Rectal smooth muscle tissue (tissue), 1 donor: ENCODE data around the gene PRR14.

Experiments used
- H3K27ac ChIP-seq: one replicate; pipeline ENCODE4 v1.7.0; 2013; ENCODE audit warnings: low read depth, low read length, inconsistent platforms
- H3K27me3 ChIP-seq: one replicate; pipeline ENCODE4 v1.7.0; 2013; ENCODE audit warnings: low read length; ENCODE audit not compliant: control insufficient read depth, insufficient read depth
- H3K36me3 ChIP-seq: one replicate; pipeline ENCODE4 v1.7.0; 2013; ENCODE audit warnings: low read length; ENCODE audit not compliant: control insufficient read depth, insufficient read depth
- H3K4me1 ChIP-seq: one replicate; pipeline ENCODE4 v1.7.0; 2013; ENCODE audit warnings: low read length; ENCODE audit not compliant: control insufficient read depth, insufficient read depth
- H3K4me3 ChIP-seq: one replicate; pipeline ENCODE4 v1.7.0; 2013; ENCODE audit warnings: low read length
- H3K9ac ChIP-seq: one replicate; pipeline ENCODE4 v1.7.0; 2013; ENCODE audit warnings: low read length

The PRR14 gene

DNA sequence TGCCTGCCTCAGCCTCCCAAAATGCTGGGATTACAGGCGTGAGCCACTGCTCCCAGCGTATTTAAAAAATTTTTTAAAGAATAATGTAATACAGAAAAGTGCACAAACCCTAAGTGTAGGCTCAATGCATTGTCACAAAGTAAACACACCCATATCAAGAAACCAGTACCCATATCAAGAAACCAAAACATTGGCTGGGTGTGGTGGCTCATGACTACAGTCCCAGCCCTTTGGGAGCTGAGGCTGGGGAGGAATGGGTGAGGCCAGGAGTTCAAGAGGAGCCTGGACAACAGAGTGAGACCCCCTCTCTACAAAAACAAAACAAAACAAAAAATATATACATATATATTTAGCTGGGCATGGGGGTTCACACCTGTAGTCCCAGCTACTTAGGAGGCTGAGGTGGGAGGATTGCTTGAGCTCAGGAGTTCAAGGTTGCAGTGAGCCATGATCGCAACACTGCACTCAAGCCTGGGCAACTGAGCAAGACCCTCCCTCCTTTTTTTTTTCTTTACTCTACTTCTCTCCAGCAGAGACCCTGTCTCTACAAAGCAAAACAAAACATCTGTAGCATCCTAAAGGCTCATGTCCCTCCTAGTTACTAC is 9.3 kb upstream of the PRR14 start:
- Histone ChIP-seq H3K36me3 (no peaks in the 10 kb centered on the region), H3K4me1 (no peaks in the 10 kb centered on the region), H3K27ac (no peak overlapping the region), H3K4me3 (no peak overlapping the region), H3K9ac (no peak overlapping the region), H3K27me3 (no peaks in the 10 kb centered on the region)

DNA sequence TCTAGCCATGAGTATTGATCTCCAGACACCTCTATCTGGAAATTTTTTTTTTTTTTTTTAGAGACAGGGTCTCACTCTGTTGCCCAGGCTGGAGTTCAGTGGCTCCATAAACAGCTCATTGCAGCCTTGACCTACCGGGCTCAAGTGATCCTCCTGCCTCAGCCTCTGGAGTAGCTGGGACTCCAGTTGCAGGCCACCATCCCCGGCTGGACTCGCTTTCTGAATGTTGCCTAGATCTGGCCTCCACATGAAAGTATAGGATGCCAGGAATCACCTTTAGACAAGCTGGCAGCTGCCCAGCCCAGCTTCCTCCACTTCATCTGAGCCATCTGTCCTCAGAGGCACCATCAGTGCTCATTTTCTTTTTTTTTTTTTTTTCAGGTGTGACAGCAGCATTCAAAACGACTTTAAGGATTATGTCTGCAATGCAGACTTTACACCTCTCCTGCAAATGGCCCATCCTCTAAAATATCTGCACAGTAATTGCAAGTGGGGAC is 6.4 kb upstream of the PRR14 start:
- Histone ChIP-seq H3K4me1 (no peaks in the 10 kb centered on the region), H3K27ac (no peak overlapping the region), H3K9ac (no peak overlapping the region), H3K27me3 (no peaks in the 10 kb centered on the region), H3K36me3 (no peaks in the 10 kb centered on the region), H3K4me3 (no peak overlapping the region)

DNA sequence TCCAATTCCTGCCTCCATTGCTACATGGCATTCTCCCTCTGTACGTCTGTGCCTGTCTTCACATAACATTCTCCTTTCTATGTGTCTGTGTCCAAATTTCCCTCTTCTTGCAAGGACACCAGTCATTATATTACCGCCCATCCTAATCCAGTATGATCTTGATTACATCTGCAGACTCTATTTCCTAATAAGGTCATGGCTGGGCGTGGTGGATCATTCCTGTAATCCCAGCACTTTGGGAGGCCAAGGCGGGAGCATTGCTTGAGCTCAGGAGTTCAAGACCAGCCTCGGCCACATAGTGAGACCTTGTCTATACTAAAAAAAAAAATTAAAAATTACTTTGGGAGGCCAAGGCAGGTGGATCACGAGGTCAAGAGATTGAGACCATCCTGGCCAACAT is 5.0 kb upstream of the PRR14 start:
- Histone ChIP-seq H3K9ac (no peak overlapping the region), H3K27ac (no peak overlapping the region), H3K27me3 (no peaks in the 10 kb centered on the region), H3K36me3 (no peaks in the 10 kb centered on the region), H3K4me1 (no peaks in the 10 kb centered on the region), H3K4me3 (no peak overlapping the region)

DNA sequence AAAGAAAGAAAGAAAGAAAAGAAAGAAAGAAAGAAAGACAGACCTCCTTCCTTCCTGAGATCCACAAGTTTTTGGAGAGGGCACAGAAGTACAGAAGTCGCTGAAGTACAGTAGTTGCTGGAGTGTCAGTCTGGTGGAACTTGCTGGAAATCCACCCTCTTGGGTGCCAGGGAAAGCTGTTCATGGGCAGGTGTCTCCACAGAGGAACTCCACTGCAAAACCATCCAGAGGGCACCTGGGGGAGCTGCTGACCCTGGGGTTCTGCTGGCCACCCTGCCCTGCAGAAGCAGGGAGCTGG is 3.5 kb upstream of the PRR14 start:
- no peak overlapping the region for H3K9ac ChIP-seq

DNA sequence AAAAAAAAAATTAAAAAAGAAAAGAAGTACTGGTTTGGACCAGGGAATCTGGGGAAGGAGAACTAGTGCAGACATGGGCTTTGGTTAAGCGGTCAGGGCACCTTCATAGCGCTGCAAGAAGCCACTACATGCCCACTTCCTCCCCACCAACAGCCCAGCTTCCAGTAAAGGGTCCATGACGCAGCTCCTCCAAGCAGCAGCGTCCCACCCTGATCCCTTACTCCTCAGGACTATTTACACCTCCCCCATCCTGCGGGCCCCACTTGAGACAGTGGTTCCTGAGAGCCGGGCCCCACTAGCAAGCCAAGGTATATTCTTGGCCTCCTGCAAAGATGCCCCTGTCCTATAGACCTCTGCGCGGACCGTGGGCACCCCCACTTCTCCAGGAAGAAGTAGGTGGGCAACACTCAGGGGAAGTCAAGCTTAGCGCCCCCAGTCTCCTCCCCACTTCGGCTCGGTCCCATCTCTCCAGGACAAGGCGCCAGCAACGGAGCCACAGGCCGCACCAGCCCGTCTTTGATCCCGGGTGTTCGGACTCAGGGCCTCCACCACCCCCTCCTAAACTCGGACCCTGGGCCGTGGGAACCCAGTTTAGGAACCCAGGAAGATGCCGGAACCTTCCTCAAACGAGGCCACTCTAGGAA is 913 bp upstream of the PRR14 start:
- Histone ChIP-seq H3K27me3 (no peaks in the 10 kb centered on the region), H3K4me3 (peak overlapping the region; percentile 75), H3K36me3 (peaks cover 9% of the 10 kb centered on the region), H3K9ac (peak overlapping the region; percentile 51), H3K27ac (peak overlapping the region; percentile 98), H3K4me1 (peaks cover 10% of the 10 kb centered on the region)

More for the DNA sequence above, 3.5 kb upstream of the PRR14 start:
- peaks cover 6% of the 10 kb centered on the region for H3K4me1 ChIP-seq
- no peak overlapping the region for H3K4me3 ChIP-seq
- no peaks in the 10 kb centered on the region for H3K36me3 ChIP-seq
- H3K27ac ChIP-seq, result no peak overlapping the region
- H3K27me3 ChIP-seq, result no peaks in the 10 kb centered on the region

DNA sequence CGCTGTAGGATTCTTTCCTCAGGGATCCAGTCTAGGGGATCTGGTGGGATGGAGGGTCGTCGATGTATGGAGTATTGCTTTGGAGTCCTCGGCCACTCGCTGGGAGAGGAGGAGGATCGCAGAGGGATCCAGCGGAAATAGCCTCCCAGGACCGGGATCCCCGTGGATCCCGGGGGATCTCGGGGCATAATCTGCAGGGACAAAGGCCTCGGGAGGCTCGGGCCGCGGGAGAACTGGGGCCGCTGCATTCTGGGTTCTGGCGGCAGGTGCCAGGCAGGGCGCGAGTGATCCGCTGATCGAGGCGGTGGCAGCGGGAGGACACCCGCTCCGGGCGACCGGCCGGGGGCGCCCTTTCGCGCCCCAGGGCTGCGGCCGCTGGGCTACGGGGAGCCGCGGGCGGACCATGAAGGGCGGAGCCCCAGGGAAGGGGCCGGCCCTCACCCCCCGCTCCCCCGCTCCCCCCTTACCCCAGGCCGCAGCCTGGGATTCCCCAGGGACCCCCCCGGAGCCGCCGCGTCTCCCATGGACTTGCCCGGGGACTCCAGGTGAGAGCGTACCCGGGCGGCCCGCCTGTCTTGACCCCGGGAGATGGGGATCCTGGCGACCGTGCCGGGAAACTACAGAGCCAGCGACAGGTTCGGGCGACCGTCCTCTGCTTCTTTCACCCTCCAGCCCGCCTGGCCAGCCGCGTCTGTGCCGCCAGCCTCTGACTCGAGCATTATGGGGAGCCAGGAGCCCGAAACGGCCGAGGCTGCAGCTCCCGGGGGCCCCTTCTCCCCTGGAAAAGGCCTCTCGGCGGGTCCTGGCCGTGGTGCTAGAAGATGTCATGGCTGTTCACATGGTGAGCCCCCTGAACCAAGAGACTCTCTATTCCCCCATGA is 604 bp downstream of the PRR14 start:
- Histone ChIP-seq H3K4me1 (peaks cover 10% of the 10 kb centered on the region), H3K27me3 (no peaks in the 10 kb centered on the region), H3K9ac (peak overlapping the region; percentile 97), H3K4me3 (peak overlapping the region; percentile 99), H3K36me3 (peaks cover 24% of the 10 kb centered on the region), H3K27ac (peak overlapping the region; percentile 98)

DNA sequence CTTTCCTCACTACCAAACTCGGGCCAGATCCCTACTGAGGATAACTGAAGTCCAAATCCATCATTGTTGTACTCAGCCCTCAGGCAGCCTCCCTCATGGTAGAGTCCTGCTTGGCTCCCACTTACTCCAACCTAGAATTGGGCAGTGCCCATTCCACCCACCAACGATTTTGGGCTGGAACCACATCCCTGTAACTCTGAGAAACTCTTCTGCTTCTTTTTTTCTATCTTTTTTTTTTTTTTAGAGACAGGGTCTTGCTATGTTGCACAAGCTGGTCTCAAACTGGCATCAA is 1.2 kb downstream of the PRR14 start:
- Histone ChIP-seq H3K27ac (peak overlapping the region; percentile 98), H3K4me1 (peaks cover 10% of the 10 kb centered on the region), H3K9ac (peak overlapping the region; percentile 80), H3K36me3 (peaks cover 26% of the 10 kb centered on the region), H3K4me3 (peak overlapping the region; percentile 99), H3K27me3 (no peaks in the 10 kb centered on the region)

DNA sequence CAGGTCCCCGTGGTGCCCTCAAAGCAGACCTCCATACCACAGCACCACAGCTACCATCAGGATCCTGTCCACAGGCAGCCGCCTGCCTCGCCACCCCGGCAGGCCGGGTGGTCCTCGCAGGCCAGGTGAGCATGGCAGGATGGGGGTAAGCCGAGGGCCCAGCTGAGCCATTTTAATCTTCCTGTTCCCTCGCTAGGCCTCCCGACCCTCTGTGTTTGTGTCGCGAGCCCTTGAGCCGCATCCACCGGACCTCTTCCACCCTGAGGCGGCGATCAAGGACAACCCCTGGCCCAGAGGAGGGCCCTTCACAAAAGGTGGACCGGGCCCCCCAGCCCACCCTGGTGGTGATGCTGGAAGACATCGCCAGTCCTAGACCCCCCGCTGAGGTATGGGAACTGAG is 2.0 kb downstream of the PRR14 start:
- H3K4me3 ChIP-seq, result no peak overlapping the region
- no peaks in the 10 kb centered on the region for H3K27me3 ChIP-seq
- peaks cover 26% of the 10 kb centered on the region for H3K36me3 ChIP-seq
- peaks cover 16% of the 10 kb centered on the region for H3K4me1 ChIP-seq
- H3K9ac ChIP-seq, result no peak overlapping the region
- H3K27ac ChIP-seq, result no peak overlapping the region

DNA sequence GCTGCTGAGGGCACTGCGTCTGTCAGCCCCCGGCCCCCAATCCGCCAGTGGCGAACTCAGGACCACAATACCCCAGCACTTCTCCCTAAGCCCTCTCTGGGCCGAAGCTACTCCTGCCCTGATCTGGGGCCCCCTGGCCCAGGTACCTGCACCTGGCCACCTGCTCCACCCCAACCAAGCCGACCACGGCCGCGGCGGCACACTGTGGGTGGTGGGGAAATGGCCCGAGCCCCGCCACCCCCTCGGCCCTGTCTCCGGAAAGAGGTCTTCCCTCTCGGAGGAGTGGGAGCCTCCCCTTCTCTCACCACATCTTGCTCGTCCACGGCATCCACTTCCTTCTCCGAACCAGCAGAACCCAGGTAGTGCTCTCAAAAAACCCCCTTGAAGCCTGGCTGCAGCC is 4.1 kb downstream of the PRR14 start:
- Histone ChIP-seq H3K36me3 (peaks cover 28% of the 10 kb centered on the region), H3K9ac (no peak overlapping the region), H3K4me3 (no peak overlapping the region), H3K4me1 (peaks cover 16% of the 10 kb centered on the region), H3K27me3 (no peaks in the 10 kb centered on the region), H3K27ac (no peak overlapping the region)

DNA sequence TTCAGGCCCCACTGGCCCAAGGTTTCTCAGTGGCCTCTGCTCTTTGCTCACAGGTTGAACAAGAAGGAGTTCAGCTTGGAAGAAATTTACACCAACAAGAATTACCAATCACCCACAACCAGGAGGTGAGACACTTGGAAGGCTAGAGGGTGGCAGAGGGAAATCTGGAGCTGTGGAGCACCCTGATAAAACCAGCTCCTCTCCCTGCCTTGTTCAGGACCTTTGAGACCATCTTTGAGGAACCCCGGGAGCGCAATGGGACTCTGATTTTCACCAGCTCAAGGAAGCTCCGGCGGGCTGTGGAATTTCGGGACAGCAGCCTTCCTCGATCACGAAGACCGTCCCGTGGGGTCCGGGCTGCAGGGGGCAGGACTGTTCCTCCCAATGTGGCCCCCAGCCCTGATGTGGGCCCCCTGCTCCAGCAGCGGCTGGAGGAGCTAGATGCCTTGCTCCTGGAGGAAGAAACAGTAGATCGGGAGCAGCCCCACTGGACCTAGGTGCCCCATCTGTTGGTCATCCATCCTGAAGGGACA is 5.1 kb downstream of the PRR14 start:
- Histone ChIP-seq H3K9ac (no peak overlapping the region), H3K4me1 (peaks cover 23% of the 10 kb centered on the region), H3K36me3 (peaks cover 28% of the 10 kb centered on the region), H3K27ac (no peak overlapping the region), H3K4me3 (no peak overlapping the region), H3K27me3 (no peaks in the 10 kb centered on the region)

DNA sequence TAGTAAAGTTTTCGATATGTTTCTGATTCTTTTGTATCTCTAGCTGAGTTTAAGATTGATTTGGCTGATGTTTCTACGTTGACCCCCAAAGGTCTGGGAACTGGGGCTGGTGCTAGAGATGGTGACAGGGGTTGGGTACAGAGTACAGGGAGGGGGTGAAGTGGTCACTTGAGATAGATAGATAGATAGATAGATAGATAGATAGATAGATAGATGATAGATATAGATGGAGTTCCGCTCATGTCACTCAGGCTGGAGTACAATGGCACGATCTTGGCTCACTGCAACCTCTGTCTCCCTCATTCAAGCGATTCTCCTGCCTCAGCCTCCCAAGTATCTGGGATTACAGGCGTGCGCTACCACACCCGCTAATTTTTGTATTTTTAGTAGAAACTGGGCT is 5.6 kb downstream of the PRR14 start:
- Histone ChIP-seq H3K36me3 (peaks cover 30% of the 10 kb centered on the region), H3K27ac (no peak overlapping the region), H3K9ac (no peak overlapping the region), H3K27me3 (no peaks in the 10 kb centered on the region), H3K4me3 (no peak overlapping the region), H3K4me1 (peaks cover 28% of the 10 kb centered on the region)

DNA sequence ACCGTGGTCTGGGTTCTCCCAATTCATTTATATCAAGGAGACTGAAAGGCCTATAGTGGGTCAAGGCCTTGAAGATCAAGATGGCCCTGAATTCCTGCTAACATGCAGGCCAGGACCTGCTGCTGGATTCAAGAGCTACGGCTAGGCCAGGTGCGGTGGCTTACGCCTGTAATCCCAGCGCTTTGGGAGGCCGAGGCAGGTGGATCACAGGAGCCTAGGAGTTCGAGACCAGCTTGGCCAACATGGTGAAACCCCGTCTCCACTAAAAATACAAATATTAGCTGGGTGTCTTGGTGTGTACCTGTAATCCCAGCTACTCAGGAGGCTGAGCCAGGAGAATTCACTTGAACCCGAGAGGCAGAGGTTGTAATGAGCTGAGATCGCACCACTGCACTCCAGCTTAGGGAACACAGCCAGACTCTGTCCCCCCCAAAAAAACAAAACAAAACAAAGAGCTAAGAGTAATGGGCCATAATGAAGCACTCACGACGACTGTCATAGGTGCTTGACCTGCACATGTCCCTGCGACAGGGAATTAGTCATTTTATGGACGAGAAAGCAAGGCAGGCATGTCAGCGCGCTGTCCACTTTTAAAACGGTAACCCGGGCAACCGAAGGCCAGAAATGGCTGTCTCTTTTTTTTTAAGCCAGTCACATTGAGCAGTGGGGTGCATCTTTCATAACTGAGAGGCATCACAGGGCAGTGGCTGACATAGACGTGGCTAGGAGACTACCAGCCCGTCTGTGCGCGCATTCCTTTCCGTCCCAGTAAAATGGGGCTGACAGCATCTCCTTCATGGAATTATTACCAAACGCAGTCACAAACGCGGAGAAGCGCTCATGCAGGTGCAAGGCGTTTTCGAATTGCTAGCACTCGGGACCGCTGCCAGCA is 6.5 kb downstream of the PRR14 start:
- peak overlapping the region; percentile 85 for H3K27ac ChIP-seq
- peaks cover 35% of the 10 kb centered on the region for H3K36me3 ChIP-seq
- peaks cover 26% of the 10 kb centered on the region for H3K4me1 ChIP-seq
- peak overlapping the region; percentile 71 for H3K9ac ChIP-seq
- peak overlapping the region; percentile 83 for H3K4me3 ChIP-seq
- no peaks in the 10 kb centered on the region for H3K27me3 ChIP-seq
